Lower leg skin (tissue), 4 donors: Measurements from ENCODE around the gene DOLK. TPM values are rescaled to one million over a fixed set of nuclear protein-coding genes. Genes with fewer than 3 reads are reported as not detected.

ENCODE experiments used
- DNase-seq, 2 donors: peaks; one replicate each; pipeline ENCODE4 v3.0.0-alpha.2; 2019; ENCODE audit warnings: low spot score in 2 of 2
- H3K4me3 ChIP-seq: fragments of 200-600 bp; sonication (generic); 2 replicates; pipeline ENCODE4 v1.5.1; 2017; ENCODE audit warnings: mild to moderate bottlenecking, low read depth; ENCODE audit not compliant: poor library complexity, severe bottlenecking
- POLR2A ChIP-seq, 2 donors: fragments of 450-650 bp; IDR thresholded peaks; one replicate each; pipeline ENCODE4 v1.6.1; 2016 to 2017; ENCODE audit warnings: antibody characterized with exemption in 2 of 2, mild to moderate bottlenecking in 1 of 2, moderate library complexity in 1 of 2
- WGBS, 2 donors: methylation state at CpG; one replicate each; pipeline ENCODE4 v1.1.5; 2018; 5-methylcytosine and 5-hydroxymethylcytosine counted together
- intact Hi-C: fragments of 100-400 bp; cut with DNase I; formaldehyde crosslinking; loops from one replicate; pipeline ENCODE4 v1.15.0; 2023; ENCODE audit warnings: low total_unique reads
- total RNA-seq, 4 donors: library from RNA; depleted of rRNA; stranded (reverse); fragments of >200 nt; gene quantifications; one replicate each; pipeline ENCODE4 v1.1.0, GENCODE V29; 2016
- TF ChIP-seq, protein P1 (sequence below), 3 donors: fragments of 450-650 bp; IDR thresholded peaks; one replicate each; pipeline ENCODE4 v1.5.1; 2016; ENCODE audit warnings: antibody characterized with exemption in 3 of 3, mild to moderate bottlenecking in 3 of 3, moderate library complexity in 2 of 3

Gene DOLK
- total RNA-seq, 4 donors from 2014 or later, result 9.8 to 16.4 (median 11.9) TPM

DNA sequence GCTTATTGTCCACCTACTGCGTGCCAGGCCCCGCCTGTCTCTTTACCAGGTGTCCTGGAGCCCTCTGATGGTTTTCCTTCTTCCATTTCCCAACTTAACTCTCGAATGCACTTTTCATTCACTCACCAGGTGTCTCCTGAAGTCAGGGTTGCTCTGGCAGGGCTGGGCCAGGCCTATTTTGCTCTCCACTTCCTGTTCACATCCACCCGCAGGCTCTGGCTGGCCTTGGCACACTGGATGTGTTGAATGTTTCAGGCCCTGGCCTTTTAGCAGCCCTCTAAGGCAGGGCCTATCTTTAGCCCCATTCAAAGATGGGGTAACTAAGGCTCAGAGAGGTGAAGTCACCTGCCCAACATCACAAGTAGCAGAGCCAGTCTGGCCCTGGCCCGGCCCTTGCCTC, 49.0 kb downstream of the DOLK start:
- intact Hi-C loops, result no loop called here
- no peak overlapping the region for H3K4me3 ChIP-seq
- DNase-seq, result no peak
- no peak for TF ChIP-seq POLR2A (IDR thresholded peaks at IDR 0.05)
- TF ChIP-seq, protein P1, sequence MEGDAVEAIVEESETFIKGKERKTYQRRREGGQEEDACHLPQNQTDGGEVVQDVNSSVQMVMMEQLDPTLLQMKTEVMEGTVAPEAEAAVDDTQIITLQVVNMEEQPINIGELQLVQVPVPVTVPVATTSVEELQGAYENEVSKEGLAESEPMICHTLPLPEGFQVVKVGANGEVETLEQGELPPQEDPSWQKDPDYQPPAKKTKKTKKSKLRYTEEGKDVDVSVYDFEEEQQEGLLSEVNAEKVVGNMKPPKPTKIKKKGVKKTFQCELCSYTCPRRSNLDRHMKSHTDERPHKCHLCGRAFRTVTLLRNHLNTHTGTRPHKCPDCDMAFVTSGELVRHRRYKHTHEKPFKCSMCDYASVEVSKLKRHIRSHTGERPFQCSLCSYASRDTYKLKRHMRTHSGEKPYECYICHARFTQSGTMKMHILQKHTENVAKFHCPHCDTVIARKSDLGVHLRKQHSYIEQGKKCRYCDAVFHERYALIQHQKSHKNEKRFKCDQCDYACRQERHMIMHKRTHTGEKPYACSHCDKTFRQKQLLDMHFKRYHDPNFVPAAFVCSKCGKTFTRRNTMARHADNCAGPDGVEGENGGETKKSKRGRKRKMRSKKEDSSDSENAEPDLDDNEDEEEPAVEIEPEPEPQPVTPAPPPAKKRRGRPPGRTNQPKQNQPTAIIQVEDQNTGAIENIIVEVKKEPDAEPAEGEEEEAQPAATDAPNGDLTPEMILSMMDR (IDR thresholded peaks at IDR 0.05), result no peak
- WGBS, 2 donors, result 59 to 63% methylated on average over 5 of the region's 5 CpGs

DNA sequence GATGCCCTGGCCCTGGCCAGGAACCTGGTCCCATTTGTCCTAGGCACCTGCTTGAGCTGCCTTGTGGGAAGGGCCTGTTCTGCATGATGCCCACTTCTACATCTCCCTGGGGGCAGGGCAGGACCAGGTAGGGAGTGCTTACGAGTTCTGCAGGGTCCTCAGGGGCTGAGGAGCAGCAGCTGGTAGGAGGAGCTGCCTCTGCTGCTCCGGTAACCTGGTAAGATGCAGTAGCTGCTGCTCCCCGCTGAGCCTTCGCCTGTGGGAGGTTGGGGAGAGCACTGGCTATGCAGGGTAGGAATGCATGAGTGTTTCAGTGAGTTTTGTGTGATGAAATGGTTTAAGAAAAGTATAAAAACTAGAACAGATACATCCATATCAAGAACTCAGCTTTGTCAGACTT, 51.8 kb downstream of the DOLK start:
- H3K4me3 ChIP-seq, result no peak overlapping the region
- TF ChIP-seq POLR2A (IDR thresholded peaks at IDR 0.05), result no peak
- TF ChIP-seq, protein P1 (IDR thresholded peaks at IDR 0.05), result no peak
- WGBS, 2 donors, result 30 to 36% methylated on average over 4 of the region's 4 CpGs
- intact Hi-C loops, result no loop called here
- no peak for DNase-seq

Other genes with a start within 250 kb of the DOLK start
- 1 to 10 TPM; 2.4 to 8.4 (median 4.1) TPM for gene PKN3, start 245.1 kb downstream of the DOLK start, total RNA-seq
- 10 to 100 TPM; 68.3 to 95.7 (median 84.1) TPM for gene ZDHHC12, start 223.5 kb downstream of the DOLK start, total RNA-seq
- 100 to 1,000 TPM in 1 of 4 donors, 10 to 100 TPM in 3; 66.5 to 104 (median 73.2) TPM for gene ZER1, start 175.7 kb downstream of the DOLK start, total RNA-seq
- gene TBC1D13, start 160.3 kb downstream of the DOLK start, total RNA-seq, result 10 to 100 TPM in 3 of 4 donors, 1 to 10 TPM in 1; 5.0 to 14.8 (median 12.8) TPM
- gene ENDOG, start 129.1 kb downstream of the DOLK start, total RNA-seq, result 10 to 100 TPM; 12.5 to 34.7 (median 25.5) TPM
- gene SPOUT1, start 117.8 kb downstream of the DOLK start, total RNA-seq, result 10 to 100 TPM; 15.0 to 41.5 (median 32.3) TPM
- gene KYAT1, start 65.7 kb downstream of the DOLK start, total RNA-seq, result 10 to 100 TPM in 2 of 4 donors, 1 to 10 TPM in 2; 8.2 to 19.4 (median 10.9) TPM
- 100 to 1,000 TPM in 3 of 4 donors, 10 to 100 TPM in 1; 89.6 to 131 (median 111) TPM for gene LRRC8A, start 65.5 kb downstream of the DOLK start, total RNA-seq
- gene PHYHD1, start 26.6 kb downstream of the DOLK start, total RNA-seq, result 10 to 100 TPM; 31.3 to 60.2 (median 50.6) TPM
- gene NUP188, start 96 bp upstream of the DOLK start, total RNA-seq, result 10 to 100 TPM; 32.8 to 44.3 (median 36.1) TPM
- gene SH3GLB2, start 80.7 kb upstream of the DOLK start, total RNA-seq, result 100 to 1,000 TPM; 177 to 378 (median 207) TPM
- gene MIGA2, start 89.0 kb upstream of the DOLK start, total RNA-seq, result 10 to 100 TPM; 37.7 to 66.1 (median 47.4) TPM
- 10 to 100 TPM in 2 of 4 donors, 1 to 10 TPM in 2; 7.5 to 14.0 (median 10.7) TPM for gene DOLPP1, start 133.5 kb upstream of the DOLK start, total RNA-seq
- gene CRAT, start 163.2 kb upstream of the DOLK start, total RNA-seq, result 10 to 100 TPM; 13.7 to 78.2 (median 31.3) TPM
- gene PTPA, start 163.8 kb upstream of the DOLK start, total RNA-seq, result 100 to 1,000 TPM in 1 of 4 donors, 10 to 100 TPM in 3; 62.9 to 104 (median 73.8) TPM
- 10 to 100 TPM; 10.9 to 16.1 (median 12.6) TPM for gene IER5L, start 230.7 kb upstream of the DOLK start, total RNA-seq